SHP77 (cell line): Measurements from ENCODE around the gene DES.

Experiments
- DNase-seq, 2 experiments: peaks; one replicate each; lab custom pipeline; 2025; lab: John Stamatoyannopoulos, UW

The DES gene

GRCh38 chr2:219419331-219420197, 1.4 kb downstream of the DES start:
- no peak for DNase-seq

GRCh38 chr2:219420687-219421086, 2.5 kb downstream of the DES start:
- no peak for DNase-seq

GRCh38 chr2:219421323-219421722, 3.1 kb downstream of the DES start:
- DNase-seq, result no peak

GRCh38 chr2:219422952-219423534, 4.9 kb downstream of the DES start:
- no peak for DNase-seq

GRCh38 chr2:219423652-219424377, 5.6 kb downstream of the DES start:
- no peak for DNase-seq

- no peak for DNase-seq
These were observed 7.3 kb downstream of the DES start for GRCh38 chr2:219425238-219426067.

- DNase-seq, result no peak
These were observed 7.9 kb downstream of the DES start for GRCh38 chr2:219426068-219426443.

- no peak for DNase-seq
These were observed 8.5 kb downstream of the DES start for GRCh38 chr2:219426534-219427136.

GRCh38 chr2:219428469-219428868, 10.3 kb downstream of the DES start:
- DNase-seq, result no peak

- DNase-seq, result no peak
These were observed 11.9 kb downstream of the DES start for GRCh38 chr2:219429958-219430606.

GRCh38 chr2:219430633-219431615, 12.7 kb downstream of the DES start:
- peak; percentile 60 to 62 for DNase-seq

GRCh38 chr2:219433666-219434467, 15.7 kb downstream of the DES start:
- peak in 1 of 2 experiments; percentile 25 for DNase-seq

- DNase-seq, result no peak
These were observed 16.2 kb downstream of the DES start for GRCh38 chr2:219434468-219434717.

- DNase-seq, result no peak
These were observed 16.7 kb downstream of the DES start, which contains the start of gene SPEG for GRCh38 chr2:219434718-219435525. TSS of gene SPEG (plus strand) at chr2:219434843. CDS start at chr2:219434978, 135 bp downstream.

GRCh38 chr2:219435701-219436100, 17.5 kb downstream of the DES start:
- DNase-seq, result no peak

GRCh38 chr2:219436491-219436890, 18.3 kb downstream of the DES start:
- DNase-seq, result no peak

GRCh38 chr2:219437141-219437540, 19.0 kb downstream of the DES start:
- DNase-seq, result no peak

- DNase-seq, result no peak
These were observed 19.6 kb downstream of the DES start for GRCh38 chr2:219437690-219438206.
